A673 (cell line): ENCODE measurements around the gene MAST4. TPM values are rescaled to one million over a fixed set of nuclear protein-coding genes. Genes with fewer than 3 reads are reported as not detected.

ENCODE experiments used
- BruUV-seq: library from RNA; stranded (reverse); fragments of 400-500 nt; replicated peaks from 2 replicates; lab custom pipeline; 2021; lab: Mats Ljungman, UMichigan
- CTCF ChIA-PET: fragments of 300-600 bp; sonication (Branson Sonifier 250); formaldehyde crosslinking; loops from one replicate; lab custom pipeline; 2022; ENCODE audit warnings: antibody characterized with exemption; lab: Charles Lee
- POLR2A ChIA-PET: fragments of 300-600 bp; sonication (Branson Sonifier 250); formaldehyde crosslinking; loops from one replicate; lab custom pipeline; 2022; ENCODE audit warnings: antibody characterized with exemption; ENCODE audit not compliant: low non-redundant PET; lab: Charles Lee
- DNase-seq: peaks from one replicate; pipeline ENCODE4 v3.0.0-alpha.2; 2015; ENCODE audit warnings: low spot score
- H3K27ac ChIP-seq: fragments of 200-600 bp; sonication (generic); 2 replicates; pipeline ENCODE4 v1.5.1; 2016; ENCODE audit warnings: mixed run types, low read depth, mild to moderate bottlenecking, mixed read lengths, antibody characterized with exemption, low read length; ENCODE audit not compliant: poor library complexity, severe bottlenecking
- H3K27me3 ChIP-seq: fragments of 200-600 bp; sonication (generic); replicated peaks from 2 replicates; pipeline ENCODE4 v1.6.1; 2017; ENCODE audit warnings: mixed run types, low read depth, mild to moderate bottlenecking, mixed read lengths, antibody characterized with exemption, low read length; ENCODE audit not compliant: insufficient read depth, poor library complexity
- H3K36me3 ChIP-seq: fragments of 200-600 bp; sonication (generic); 2 replicates; pipeline ENCODE4 v1.6.1; 2016; ENCODE audit warnings: mixed run types, mild to moderate bottlenecking, mixed read lengths, antibody characterized with exemption, low read length; ENCODE audit not compliant: insufficient read depth, poor library complexity, severe bottlenecking
- H3K4me1 ChIP-seq: fragments of 200-600 bp; sonication (generic); 2 replicates; pipeline ENCODE4 v1.6.1; 2017; ENCODE audit warnings: mixed run types, mild to moderate bottlenecking, mixed read lengths, antibody characterized with exemption, low read length; ENCODE audit not compliant: insufficient read depth, poor library complexity, severe bottlenecking
- H3K4me3 ChIP-seq: fragments of 200-600 bp; sonication (generic); 2 replicates; pipeline ENCODE4 v1.5.1; 2016; ENCODE audit warnings: low read depth, mixed run types, mild to moderate bottlenecking, mixed read lengths, low read length; ENCODE audit not compliant: poor library complexity, severe bottlenecking
- H3K9me3 ChIP-seq: fragments of 200-600 bp; sonication (generic); 2 replicates; pipeline ENCODE4 v1.6.1; 2016; ENCODE audit warnings: mixed run types, low read depth, mild to moderate bottlenecking, mixed read lengths, antibody characterized with exemption, low read length; ENCODE audit not compliant: poor library complexity, severe bottlenecking
- EZH2 ChIP-seq: fragments of 200-600 bp; sonication (generic); IDR thresholded peaks from 2 replicates; pipeline ENCODE4 v1.6.1; 2017; ENCODE audit warnings: borderline replicate concordance, low read depth, mild to moderate bottlenecking, mixed read lengths, antibody characterized with exemption, low read length; ENCODE audit not compliant: poor library complexity, severe bottlenecking
- intact Hi-C: fragments of 100-400 bp; cut with micrococcal nuclease; formaldehyde crosslinking; loops from one replicate; pipeline ENCODE4 v1.10.0; 2022; ENCODE audit not compliant: unreplicated experiment
- total RNA-seq: library from RNA; stranded (reverse); gene quantifications from 2 replicates; pipeline ENCODE4 v1.2.3, GENCODE V29; 2021
- TF ChIP-seq, protein P1 (sequence below): fragments of 300-800, 200-600 bp; sonication (generic); conservative IDR thresholded peaks from 2 replicates; pipeline ENCODE4 v1.5.1; 2017; ENCODE audit warnings: low read depth, mild to moderate bottlenecking, antibody characterized with exemption, low read length, moderate library complexity, mixed read lengths

Gene MAST4
- total RNA-seq, 1 experiment from 2014 or later = 4.5 TPM

- intact Hi-C loops = no loop called here
- H3K4me1 ChIP-seq = peaks cover 3% of the 10 kb centered on the region
- H3K36me3 ChIP-seq = no peaks in the 10 kb centered on the region
- TF ChIP-seq, protein P1, sequence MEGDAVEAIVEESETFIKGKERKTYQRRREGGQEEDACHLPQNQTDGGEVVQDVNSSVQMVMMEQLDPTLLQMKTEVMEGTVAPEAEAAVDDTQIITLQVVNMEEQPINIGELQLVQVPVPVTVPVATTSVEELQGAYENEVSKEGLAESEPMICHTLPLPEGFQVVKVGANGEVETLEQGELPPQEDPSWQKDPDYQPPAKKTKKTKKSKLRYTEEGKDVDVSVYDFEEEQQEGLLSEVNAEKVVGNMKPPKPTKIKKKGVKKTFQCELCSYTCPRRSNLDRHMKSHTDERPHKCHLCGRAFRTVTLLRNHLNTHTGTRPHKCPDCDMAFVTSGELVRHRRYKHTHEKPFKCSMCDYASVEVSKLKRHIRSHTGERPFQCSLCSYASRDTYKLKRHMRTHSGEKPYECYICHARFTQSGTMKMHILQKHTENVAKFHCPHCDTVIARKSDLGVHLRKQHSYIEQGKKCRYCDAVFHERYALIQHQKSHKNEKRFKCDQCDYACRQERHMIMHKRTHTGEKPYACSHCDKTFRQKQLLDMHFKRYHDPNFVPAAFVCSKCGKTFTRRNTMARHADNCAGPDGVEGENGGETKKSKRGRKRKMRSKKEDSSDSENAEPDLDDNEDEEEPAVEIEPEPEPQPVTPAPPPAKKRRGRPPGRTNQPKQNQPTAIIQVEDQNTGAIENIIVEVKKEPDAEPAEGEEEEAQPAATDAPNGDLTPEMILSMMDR = no peak
- TF ChIP-seq EZH2 = no peak
- POLR2A ChIA-PET = no interaction called here
- H3K9me3 ChIP-seq = no peaks in the 10 kb centered on the region
- no peak overlapping the region for H3K27ac ChIP-seq
- H3K4me3 ChIP-seq = peak overlapping the region; percentile 50
- H3K27me3 ChIP-seq = peaks cover 7% of the 10 kb centered on the region
- CTCF ChIA-PET = no interaction called here
- BruUV-seq = TSS peak; percentile 61
- no peak for DNase-seq
Observed at GRCh38 chr5:67004730-67005350, 408.6 kb downstream of the MAST4 start.

DNA sequence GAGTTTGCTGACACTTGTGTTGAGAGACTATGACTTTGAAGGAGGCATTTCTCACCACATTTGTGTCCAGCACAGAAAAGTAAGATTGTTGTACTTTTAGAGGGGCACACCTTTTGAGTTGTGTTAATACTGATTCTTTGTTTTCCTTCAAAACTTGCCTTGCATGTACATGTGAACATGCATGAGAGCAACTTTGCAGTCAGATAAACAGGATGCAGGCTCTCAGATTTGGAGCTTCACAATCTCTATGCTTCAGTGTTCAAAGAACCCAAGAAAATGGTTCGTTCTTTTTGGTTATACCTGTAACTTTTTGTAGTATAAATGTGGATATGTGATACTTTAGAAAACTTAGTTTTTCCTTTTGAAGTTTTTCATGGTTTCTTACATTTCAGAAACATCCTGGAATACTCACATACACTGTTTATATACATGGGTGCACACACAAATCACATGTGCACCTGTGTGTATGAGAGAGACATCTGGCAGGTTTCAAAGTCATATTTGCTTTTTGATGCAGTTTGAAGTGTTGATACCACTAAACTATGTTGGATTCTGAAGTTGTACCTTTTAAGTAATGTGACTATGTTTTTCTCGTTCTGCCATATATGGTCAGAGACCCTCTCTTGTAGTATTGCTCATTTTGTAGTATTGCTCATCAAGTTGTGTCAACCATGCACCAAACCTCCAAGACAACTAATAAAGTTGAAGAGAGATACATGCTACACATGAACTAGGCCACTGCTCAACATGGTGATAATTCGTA, 409.7 kb downstream of the MAST4 start:
- Histone ChIP-seq H3K27ac (no peak overlapping the region), H3K4me1 (peaks cover 3% of the 10 kb centered on the region), H3K27me3 (peaks cover 7% of the 10 kb centered on the region), H3K4me3 (no peak overlapping the region), H3K36me3 (no peaks in the 10 kb centered on the region), H3K9me3 (no peaks in the 10 kb centered on the region)
- intact Hi-C loops = no loop called here
- ChIA-PET POLR2A (no interaction called here), CTCF (no interaction called here)
- no peak for DNase-seq
- TF ChIP-seq, protein P1 = no peak
- TF ChIP-seq EZH2 = no peak
- BruUV-seq = no TSS peak

- Histone ChIP-seq H3K4me3 (no peak overlapping the region), H3K27ac (no peak overlapping the region), H3K9me3 (no peaks in the 10 kb centered on the region), H3K4me1 (peaks cover 3% of the 10 kb centered on the region), H3K36me3 (no peaks in the 10 kb centered on the region), H3K27me3 (peaks cover 7% of the 10 kb centered on the region)
- BruUV-seq = no TSS peak
- no peak for TF ChIP-seq EZH2
- TF ChIP-seq, protein P1 = no peak
- intact Hi-C loops = no loop called here
- ChIA-PET POLR2A (no interaction called here), CTCF (no interaction called here)
- DNase-seq = no peak
Observed at GRCh38 chr5:67006500-67006848, 410.3 kb downstream of the MAST4 start.
